ENCODE measurements around the gene PKNOX2.

PKNOX2 gene

GRCh38 chr11:125253289-125253688 lies 88.7 kb downstream of the PKNOX2 start:
- TF ChIP-seq, protein P1, sequence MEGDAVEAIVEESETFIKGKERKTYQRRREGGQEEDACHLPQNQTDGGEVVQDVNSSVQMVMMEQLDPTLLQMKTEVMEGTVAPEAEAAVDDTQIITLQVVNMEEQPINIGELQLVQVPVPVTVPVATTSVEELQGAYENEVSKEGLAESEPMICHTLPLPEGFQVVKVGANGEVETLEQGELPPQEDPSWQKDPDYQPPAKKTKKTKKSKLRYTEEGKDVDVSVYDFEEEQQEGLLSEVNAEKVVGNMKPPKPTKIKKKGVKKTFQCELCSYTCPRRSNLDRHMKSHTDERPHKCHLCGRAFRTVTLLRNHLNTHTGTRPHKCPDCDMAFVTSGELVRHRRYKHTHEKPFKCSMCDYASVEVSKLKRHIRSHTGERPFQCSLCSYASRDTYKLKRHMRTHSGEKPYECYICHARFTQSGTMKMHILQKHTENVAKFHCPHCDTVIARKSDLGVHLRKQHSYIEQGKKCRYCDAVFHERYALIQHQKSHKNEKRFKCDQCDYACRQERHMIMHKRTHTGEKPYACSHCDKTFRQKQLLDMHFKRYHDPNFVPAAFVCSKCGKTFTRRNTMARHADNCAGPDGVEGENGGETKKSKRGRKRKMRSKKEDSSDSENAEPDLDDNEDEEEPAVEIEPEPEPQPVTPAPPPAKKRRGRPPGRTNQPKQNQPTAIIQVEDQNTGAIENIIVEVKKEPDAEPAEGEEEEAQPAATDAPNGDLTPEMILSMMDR (conservative IDR thresholded peaks at IDR 0.05; ENCODE audit: low read depth, low read length) = no peak
- no peak overlapping the region for H3K4me3 ChIP-seq (IDR thresholded peaks at IDR 0.05; ENCODE audit: insufficient read depth, low read depth, low read length)

DNA sequence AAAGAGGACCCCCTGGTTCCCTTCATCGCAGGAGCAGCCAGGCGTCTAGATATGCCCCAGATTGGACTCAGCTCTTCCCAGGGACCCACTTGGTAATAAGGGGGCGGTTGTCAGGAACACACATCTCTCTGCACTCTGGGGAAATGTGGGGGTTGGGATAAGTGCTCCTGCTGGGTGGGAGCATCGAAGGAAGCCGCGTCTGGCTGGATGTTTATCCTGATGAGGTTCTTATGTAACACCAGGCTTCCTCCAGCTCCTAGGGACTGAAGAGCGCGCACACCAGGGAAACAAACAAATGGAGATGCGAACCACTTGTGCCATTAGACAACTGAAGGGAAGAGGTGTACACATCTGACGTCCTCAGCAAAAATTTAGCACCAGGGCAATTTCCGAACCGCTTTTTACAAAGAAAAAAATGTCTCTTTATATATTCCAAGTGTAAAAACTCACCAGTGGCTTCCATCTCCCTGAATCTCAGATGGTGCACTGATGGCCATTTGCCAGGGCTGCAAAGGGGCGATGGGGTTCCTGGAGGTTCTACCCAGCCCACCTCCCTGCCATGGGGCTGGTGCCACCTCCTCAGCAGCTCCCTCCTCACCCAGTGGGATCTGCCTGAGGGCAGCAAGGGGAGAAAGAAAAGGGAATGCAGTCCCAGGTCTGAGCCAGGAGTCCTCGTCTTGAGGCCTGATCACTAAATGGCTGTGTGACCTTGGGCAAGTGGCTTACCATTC lies 89.4 kb downstream of the PKNOX2 start:
- Histone ChIP-seq H3K9ac (no peak overlapping the region), H3K4me1 (ENCODE audit: low read depth, poor library complexity, severe bottlenecking) (no peaks in the 10 kb centered on the region), H3K27ac (no peak overlapping the region), H4K20me1 (ENCODE audit: insufficient read depth) (no peaks in the 10 kb centered on the region), H3K79me2 (ENCODE audit: insufficient read depth, low read depth) (no peaks in the 10 kb centered on the region), H2AFZ (ENCODE audit: low read depth) (no peak overlapping the region), H3K36me3 (ENCODE audit: insufficient read depth) (no peaks in the 10 kb centered on the region), H3K4me2 (no peak overlapping the region), H3K4me3 (IDR thresholded peaks at IDR 0.05; ENCODE audit: insufficient read depth, low read depth, low read length) (no peak overlapping the region), H3K27me3 (ENCODE audit: insufficient read depth, low read depth) (no peaks in the 10 kb centered on the region)
- TF ChIP-seq, protein P1 (conservative IDR thresholded peaks at IDR 0.05; ENCODE audit: low read depth, low read length) = no peak

More at GRCh38 chr11:125253289-125253688, 88.7 kb downstream of the PKNOX2 start:
- H3K27me3 ChIP-seq (ENCODE audit: insufficient read depth, low read depth) = no peaks in the 10 kb centered on the region
- H3K36me3 ChIP-seq (ENCODE audit: insufficient read depth) = no peaks in the 10 kb centered on the region
- no peak overlapping the region for H3K27ac ChIP-seq
- H4K20me1 ChIP-seq (ENCODE audit: insufficient read depth) = no peaks in the 10 kb centered on the region
- H3K79me2 ChIP-seq (ENCODE audit: insufficient read depth, low read depth) = no peaks in the 10 kb centered on the region
- no peaks in the 10 kb centered on the region for H3K4me1 ChIP-seq (ENCODE audit: low read depth, poor library complexity, severe bottlenecking)
- H2AFZ ChIP-seq (ENCODE audit: low read depth) = no peak overlapping the region
- H3K9ac ChIP-seq = no peak overlapping the region
- no peak overlapping the region for H3K4me2 ChIP-seq

- TF ChIP-seq, protein P1 (conservative IDR thresholded peaks at IDR 0.05; ENCODE audit: low read depth, low read length) = no peak
- Histone ChIP-seq H3K27me3 (ENCODE audit: insufficient read depth, low read depth) (no peaks in the 10 kb centered on the region), H4K20me1 (ENCODE audit: insufficient read depth) (no peaks in the 10 kb centered on the region), H3K4me2 (no peak overlapping the region), H2AFZ (ENCODE audit: low read depth) (no peak overlapping the region), H3K27ac (no peak overlapping the region), H3K79me2 (ENCODE audit: insufficient read depth, low read depth) (no peaks in the 10 kb centered on the region), H3K4me3 (IDR thresholded peaks at IDR 0.05; ENCODE audit: insufficient read depth, low read depth, low read length) (no peak overlapping the region), H3K36me3 (ENCODE audit: insufficient read depth) (no peaks in the 10 kb centered on the region), H3K9ac (no peak overlapping the region), H3K4me1 (ENCODE audit: low read depth, poor library complexity, severe bottlenecking) (no peaks in the 10 kb centered on the region)
Observed at GRCh38 chr11:125256541-125257189, 92.1 kb downstream of the PKNOX2 start.

GRCh38 chr11:125257190-125257579 lies 92.6 kb downstream of the PKNOX2 start:
- H4K20me1 ChIP-seq (ENCODE audit: insufficient read depth) = no peaks in the 10 kb centered on the region
- H2AFZ ChIP-seq (ENCODE audit: low read depth) = no peak overlapping the region
- H3K27ac ChIP-seq = no peak overlapping the region
- H3K4me3 ChIP-seq (IDR thresholded peaks at IDR 0.05; ENCODE audit: insufficient read depth, low read depth, low read length) = no peak overlapping the region
- H3K4me1 ChIP-seq (ENCODE audit: low read depth, poor library complexity, severe bottlenecking) = no peaks in the 10 kb centered on the region
- TF ChIP-seq, protein P1 (conservative IDR thresholded peaks at IDR 0.05; ENCODE audit: low read depth, low read length) = no peak
- no peaks in the 10 kb centered on the region for H3K36me3 ChIP-seq (ENCODE audit: insufficient read depth)
- no peak overlapping the region for H3K4me2 ChIP-seq
- H3K79me2 ChIP-seq (ENCODE audit: insufficient read depth, low read depth) = no peaks in the 10 kb centered on the region
- no peak overlapping the region for H3K9ac ChIP-seq
- no peaks in the 10 kb centered on the region for H3K27me3 ChIP-seq (ENCODE audit: insufficient read depth, low read depth)
